GM19193 (cell line): ENCODE measurements around the gene GRK5.

Source experiments
- POLR2A ChIP-seq: IDR thresholded peaks from 4 replicates; pipeline ENCODE4 v1.6.1; 2011; ENCODE audit not compliant: insufficient read depth, insufficient read length; ENCODE audit errors: extremely low read depth

The GRK5 gene

GRCh38 chr10:119189811-119190282 lies 17.5 kb upstream of the GRK5 start:
- no peak for TF ChIP-seq POLR2A

- no peak for TF ChIP-seq POLR2A
These were observed 17.0 kb upstream of the GRK5 start for GRCh38 chr10:119190353-119190752.

GRCh38 chr10:119190954-119191785 lies 16.2 kb upstream of the GRK5 start:
- no peak for TF ChIP-seq POLR2A

GRCh38 chr10:119191881-119192280 lies 15.5 kb upstream of the GRK5 start:
- TF ChIP-seq POLR2A = no peak

- no peak for TF ChIP-seq POLR2A
These were observed 9.4 kb upstream of the GRK5 start for GRCh38 chr10:119197921-119198320.

- TF ChIP-seq POLR2A = no peak
These were observed 8.9 kb upstream of the GRK5 start for GRCh38 chr10:119198438-119198837.

DNA sequence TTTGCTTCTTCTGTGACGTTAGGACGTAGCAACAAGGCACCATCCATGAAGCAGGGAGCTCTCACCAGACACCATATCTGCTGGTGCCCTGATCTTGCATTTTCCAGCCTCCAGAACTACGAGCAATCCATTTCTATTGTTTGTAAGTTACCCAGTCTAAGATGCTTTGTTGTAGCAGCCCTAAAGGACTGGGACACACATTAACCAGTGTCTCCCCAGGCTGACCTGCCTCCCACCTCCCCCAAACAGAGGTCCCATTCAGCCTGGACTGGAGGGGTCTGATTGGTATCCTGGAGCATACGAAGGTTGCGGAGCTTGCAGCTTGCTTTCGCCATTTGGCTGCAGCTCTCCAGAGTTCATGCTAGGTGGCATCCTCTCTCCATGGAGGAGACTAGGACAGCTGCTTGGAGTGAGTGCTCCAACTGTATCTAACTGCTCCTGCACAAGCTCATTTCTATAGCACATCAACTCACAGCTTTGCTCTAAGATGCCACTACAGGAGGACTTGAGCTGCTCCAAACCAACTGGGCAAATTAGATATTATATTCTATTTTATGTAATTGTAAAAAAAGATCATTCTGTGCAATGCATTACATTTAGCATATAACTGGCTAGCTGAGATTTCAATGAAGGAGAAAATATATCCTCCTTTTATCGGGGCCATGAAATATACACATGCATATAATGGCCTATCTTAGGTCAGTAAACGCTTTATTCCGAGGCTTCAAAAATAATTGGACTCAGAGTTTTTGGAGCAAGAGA lies 8.0 kb upstream of the GRK5 start:
- TF ChIP-seq POLR2A = no peak

DNA sequence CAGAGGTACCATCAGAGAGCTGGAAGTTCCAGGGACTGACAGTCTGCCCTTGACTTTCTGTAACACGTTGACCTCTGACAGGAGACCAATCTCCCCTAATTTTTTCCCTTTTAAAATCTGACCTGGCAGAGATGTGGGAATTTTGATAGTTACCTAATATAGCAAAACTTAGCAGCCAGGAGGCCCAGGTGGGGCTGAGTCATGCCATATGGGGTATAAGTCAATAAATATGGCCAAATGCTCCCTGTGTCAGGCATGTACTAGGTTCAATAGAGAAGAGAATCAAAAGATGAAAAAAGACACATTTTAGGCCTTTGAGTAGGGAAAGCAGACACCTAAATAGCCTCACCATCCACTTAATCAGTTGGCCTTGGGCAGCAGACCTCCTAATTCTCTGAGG lies 6.1 kb upstream of the GRK5 start:
- TF ChIP-seq POLR2A = no peak

DNA sequence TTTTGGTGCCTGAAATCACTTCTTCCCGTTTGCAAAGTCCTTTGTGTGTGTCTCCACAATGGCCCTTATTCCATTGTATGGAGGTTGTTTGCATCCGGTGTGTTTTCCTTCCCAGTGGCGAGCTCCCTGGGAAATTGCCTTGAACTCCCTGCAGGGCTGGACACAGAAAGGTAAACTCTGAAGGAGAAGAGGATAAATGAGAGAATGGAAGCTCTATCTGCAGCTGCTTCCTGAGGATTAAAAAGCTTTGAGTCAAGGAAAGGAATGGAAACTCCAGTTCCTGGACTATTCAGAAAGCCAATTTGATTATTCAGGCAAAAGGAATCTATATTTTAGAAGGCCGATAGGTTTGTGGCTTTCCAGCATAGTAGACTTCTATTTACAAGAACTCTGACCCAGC lies 4.4 kb upstream of the GRK5 start:
- no peak for TF ChIP-seq POLR2A

GRCh38 chr10:119205894-119206602 lies 1.3 kb upstream of the GRK5 start:
- no peak for TF ChIP-seq POLR2A

- TF ChIP-seq POLR2A = no peak
These were observed 587 bp upstream of the GRK5 start for GRCh38 chr10:119206603-119207365.

- no peak for TF ChIP-seq POLR2A
These were observed 562 bp downstream of the GRK5 start for GRCh38 chr10:119207713-119208552.

- TF ChIP-seq POLR2A = no peak
These were observed 1.2 kb downstream of the GRK5 start for GRCh38 chr10:119208553-119208940.
